Cortex of kidney (tissue), 1 donor: ENCODE results near the gene APBB2.

Experiments
- DNase-seq: peaks from one replicate; lab custom pipeline; 2025; lab: John Stamatoyannopoulos, UW

The APBB2 gene

GRCh38 chr4:40971338-40971737 lies 243.0 kb downstream of the APBB2 start:
- no peak for DNase-seq

GRCh38 chr4:40969501-40969900 lies 244.8 kb downstream of the APBB2 start:
- DNase-seq: no peak

- no peak for DNase-seq
Measured at GRCh38 chr4:40967550-40967949, 246.8 kb downstream of the APBB2 start.

- DNase-seq: no peak
Measured at GRCh38 chr4:40966091-40966490, 248.3 kb downstream of the APBB2 start.

GRCh38 chr4:40963897-40964478 lies 250.4 kb downstream of the APBB2 start:
- no peak for DNase-seq

GRCh38 chr4:40962551-40963180 lies 251.7 kb downstream of the APBB2 start:
- no peak for DNase-seq

- DNase-seq: no peak
Measured at GRCh38 chr4:40960941-40961340, 253.4 kb downstream of the APBB2 start.

GRCh38 chr4:40957281-40957680 lies 257.1 kb downstream of the APBB2 start:
- DNase-seq: no peak

GRCh38 chr4:40956721-40957255 lies 257.6 kb downstream of the APBB2 start:
- DNase-seq: no peak

- no peak for DNase-seq
Measured at GRCh38 chr4:40954088-40954668, 260.2 kb downstream of the APBB2 start.

GRCh38 chr4:40953283-40954087 lies 260.9 kb downstream of the APBB2 start:
- no peak for DNase-seq

- no peak for DNase-seq
Measured at GRCh38 chr4:40952672-40953071, 261.7 kb downstream of the APBB2 start.

GRCh38 chr4:40952217-40952616 lies 262.1 kb downstream of the APBB2 start:
- no peak for DNase-seq

GRCh38 chr4:40951026-40951425 lies 263.3 kb downstream of the APBB2 start:
- DNase-seq: no peak

- no peak for DNase-seq
Measured at GRCh38 chr4:40949358-40950100, 264.8 kb downstream of the APBB2 start.

GRCh38 chr4:40948014-40948413 lies 266.3 kb downstream of the APBB2 start:
- DNase-seq: no peak

GRCh38 chr4:40946652-40947051 lies 267.7 kb downstream of the APBB2 start:
- no peak for DNase-seq

GRCh38 chr4:40940756-40941155 lies 273.6 kb downstream of the APBB2 start:
- DNase-seq: no peak

GRCh38 chr4:40940317-40940741 lies 274.0 kb downstream of the APBB2 start:
- no peak for DNase-seq

GRCh38 chr4:40939856-40940255 lies 274.5 kb downstream of the APBB2 start:
- no peak for DNase-seq

- DNase-seq: no peak
Measured at GRCh38 chr4:40938337-40938736, 276.0 kb downstream of the APBB2 start.
